Endometrial microvascular endothelial cells (primary cell): ENCODE results near the gene DNAAF5. TPM values are rescaled to one million over a fixed set of nuclear protein-coding genes. Genes with fewer than 3 reads are reported as not detected.

Experiments used
- in situ Hi-C: cut with HindIII; loops from 2 replicates; pipeline ENCODE4 v1.10.0; 2017; ENCODE audit warnings: low sequenced_read_pairs, low pct_unique_long_range_greater_than_20kb; ENCODE audit errors: inconsistent ontology term
- total RNA-seq: library from RNA; depleted of rRNA; stranded (reverse); fragments of >200 nt; gene quantifications from one replicate; pipeline ENCODE4 v1.2.3, GENCODE V29; 2015; ENCODE audit errors: inconsistent ontology term

The DNAAF5 gene
- total RNA-seq, 1 donor from 2014 or later: 55.6 TPM

GRCh38 chr7:774161-775109, 47.9 kb downstream of the DNAAF5 start:
- in situ Hi-C loops: no loop called here

- in situ Hi-C loops: no loop called here
These were observed 49.9 kb downstream of the DNAAF5 start for GRCh38 chr7:776381-776780.

- in situ Hi-C loops: no loop called here
These were observed 50.7 kb downstream of the DNAAF5 start for GRCh38 chr7:776992-777727.

GRCh38 chr7:777728-778078, 51.2 kb downstream of the DNAAF5 start:
- in situ Hi-C loops: no loop called here

GRCh38 chr7:778271-778967, 51.9 kb downstream of the DNAAF5 start:
- in situ Hi-C loops: no loop called here

GRCh38 chr7:778968-779451, 52.5 kb downstream of the DNAAF5 start:
- in situ Hi-C loops: no loop called here

GRCh38 chr7:779480-779879, 53.0 kb downstream of the DNAAF5 start:
- in situ Hi-C loops: no loop called here

- in situ Hi-C loops: no loop called here
These were observed 53.6 kb downstream of the DNAAF5 start for GRCh38 chr7:780081-780480.

- in situ Hi-C loops: no loop called here
These were observed 54.0 kb downstream of the DNAAF5 start for GRCh38 chr7:780516-780915.

- in situ Hi-C loops: no loop called here
These were observed 54.8 kb downstream of the DNAAF5 start for GRCh38 chr7:781186-781849.

GRCh38 chr7:781936-782529, 55.5 kb downstream of the DNAAF5 start:
- in situ Hi-C loops: no loop called here

GRCh38 chr7:782718-783449, 56.4 kb downstream of the DNAAF5 start:
- in situ Hi-C loops: no loop called here

- in situ Hi-C loops: no loop called here
These were observed 57.3 kb downstream of the DNAAF5 start for GRCh38 chr7:783556-784490.

GRCh38 chr7:784971-785370, 58.5 kb downstream of the DNAAF5 start:
- in situ Hi-C loops: no loop called here

GRCh38 chr7:785416-785815, 58.9 kb downstream of the DNAAF5 start:
- in situ Hi-C loops: no loop called here

- in situ Hi-C loops: no loop called here
These were observed 60.2 kb downstream of the DNAAF5 start for GRCh38 chr7:786472-787255.
